ENCODE data around the gene MATN3. TPM values are rescaled to one million over a fixed set of nuclear protein-coding genes. Genes with fewer than 3 reads are reported as not detected.
A peak's percentile ranks its signal among the peaks of the same experiment; 100 is the strongest.

Gene MATN3
- total RNA-seq, 1 donor from 2014 or later, result 1.3 TPM

DNA sequence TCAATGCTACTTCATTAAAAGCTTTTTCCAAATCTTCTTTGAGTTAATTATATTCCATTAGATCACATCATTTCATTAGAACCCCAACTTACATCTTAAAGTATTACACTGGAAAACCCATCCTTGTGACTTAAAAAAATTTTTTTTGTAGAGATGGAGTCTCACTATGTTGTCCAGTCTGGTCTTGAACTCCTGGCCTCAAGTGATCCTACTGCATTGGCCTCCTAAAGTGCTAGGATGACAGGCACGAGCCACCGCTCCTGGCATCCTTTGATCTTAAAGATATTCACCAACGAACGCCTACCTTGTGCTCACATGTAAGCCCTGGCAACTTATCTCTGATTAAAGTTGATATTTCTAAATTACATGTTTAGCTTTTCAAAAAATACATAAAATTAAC, 32.3 kb upstream of the MATN3 start:
- Mint-ChIP-seq H3K4me3 (no peak overlapping the region), H3K27me3 (ENCODE audit: low read depth) (no peaks in the 10 kb centered on the region), H3K36me3 (ENCODE audit: low read depth) (peaks cover 3% of the 10 kb centered on the region), H3K27ac (ENCODE audit: unreplicated experiment) (no peak overlapping the region), H3K9me3 (no peaks in the 10 kb centered on the region), H3K4me1 (peaks cover 45% of the 10 kb centered on the region)
- no peak for DNase-seq (ENCODE audit: low read depth, low spot score)
- TF ChIP-seq, protein P1, sequence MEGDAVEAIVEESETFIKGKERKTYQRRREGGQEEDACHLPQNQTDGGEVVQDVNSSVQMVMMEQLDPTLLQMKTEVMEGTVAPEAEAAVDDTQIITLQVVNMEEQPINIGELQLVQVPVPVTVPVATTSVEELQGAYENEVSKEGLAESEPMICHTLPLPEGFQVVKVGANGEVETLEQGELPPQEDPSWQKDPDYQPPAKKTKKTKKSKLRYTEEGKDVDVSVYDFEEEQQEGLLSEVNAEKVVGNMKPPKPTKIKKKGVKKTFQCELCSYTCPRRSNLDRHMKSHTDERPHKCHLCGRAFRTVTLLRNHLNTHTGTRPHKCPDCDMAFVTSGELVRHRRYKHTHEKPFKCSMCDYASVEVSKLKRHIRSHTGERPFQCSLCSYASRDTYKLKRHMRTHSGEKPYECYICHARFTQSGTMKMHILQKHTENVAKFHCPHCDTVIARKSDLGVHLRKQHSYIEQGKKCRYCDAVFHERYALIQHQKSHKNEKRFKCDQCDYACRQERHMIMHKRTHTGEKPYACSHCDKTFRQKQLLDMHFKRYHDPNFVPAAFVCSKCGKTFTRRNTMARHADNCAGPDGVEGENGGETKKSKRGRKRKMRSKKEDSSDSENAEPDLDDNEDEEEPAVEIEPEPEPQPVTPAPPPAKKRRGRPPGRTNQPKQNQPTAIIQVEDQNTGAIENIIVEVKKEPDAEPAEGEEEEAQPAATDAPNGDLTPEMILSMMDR (conservative IDR thresholded peaks at IDR 0.05), result no peak

DNA sequence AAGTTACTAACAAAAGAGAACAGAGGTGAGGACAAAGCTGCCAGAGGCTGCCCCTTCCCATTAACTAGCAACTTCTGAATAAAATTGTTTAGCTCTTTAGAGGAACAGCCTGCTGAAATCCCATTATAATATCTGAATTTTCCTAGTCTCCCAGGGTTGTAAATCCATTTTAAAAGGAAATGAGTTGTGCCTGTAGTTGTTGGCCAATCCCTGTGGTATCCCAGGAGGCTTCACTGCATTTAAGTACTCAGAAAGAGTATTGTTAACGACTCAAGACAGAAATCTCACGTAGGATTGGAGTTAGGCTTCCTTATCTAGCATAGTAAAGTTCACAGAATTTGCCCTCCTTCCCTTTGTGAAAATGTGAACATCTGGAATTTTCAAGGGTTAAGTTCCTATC, 30.1 kb upstream of the MATN3 start:
- peaks cover 25% of the 10 kb centered on the region for H3K4me1 Mint-ChIP-seq
- H3K36me3 Mint-ChIP-seq (ENCODE audit: low read depth), result peaks cover 9% of the 10 kb centered on the region
- DNase-seq (ENCODE audit: low read depth, low spot score), result no peak
- H3K9me3 Mint-ChIP-seq, result no peaks in the 10 kb centered on the region
- TF ChIP-seq, protein P1 (conservative IDR thresholded peaks at IDR 0.05), result no peak
- H3K27ac Mint-ChIP-seq (ENCODE audit: unreplicated experiment), result no peak overlapping the region
- H3K27me3 Mint-ChIP-seq (ENCODE audit: low read depth), result no peaks in the 10 kb centered on the region
- no peak overlapping the region for H3K4me3 Mint-ChIP-seq

- Mint-ChIP-seq H3K4me1 (peaks cover 28% of the 10 kb centered on the region), H3K27ac (ENCODE audit: unreplicated experiment) (no peak overlapping the region), H3K27me3 (ENCODE audit: low read depth) (no peaks in the 10 kb centered on the region), H3K4me3 (no peak overlapping the region), H3K36me3 (ENCODE audit: low read depth) (peaks cover 22% of the 10 kb centered on the region), H3K9me3 (no peaks in the 10 kb centered on the region)
- DNase-seq (ENCODE audit: low read depth, low spot score), result no peak
- TF ChIP-seq, protein P1 (conservative IDR thresholded peaks at IDR 0.05), result no peak
Measured at GRCh38 chr2:20040489-20041172, 28.2 kb upstream of the MATN3 start.

- Mint-ChIP-seq H3K27ac (ENCODE audit: unreplicated experiment) (peak overlapping the region; percentile 64), H3K4me3 (no peak overlapping the region), H3K9me3 (no peaks in the 10 kb centered on the region), H3K27me3 (ENCODE audit: low read depth) (no peaks in the 10 kb centered on the region), H3K4me1 (peaks cover 23% of the 10 kb centered on the region), H3K36me3 (ENCODE audit: low read depth) (peaks cover 28% of the 10 kb centered on the region)
- TF ChIP-seq, protein P1 (conservative IDR thresholded peaks at IDR 0.05), result no peak
- DNase-seq (ENCODE audit: low read depth, low spot score), result no peak
Measured at GRCh38 chr2:20037660-20038059, 25.2 kb upstream of the MATN3 start.

GRCh38 chr2:20035955-20036666, 23.6 kb upstream of the MATN3 start:
- no peak overlapping the region for H3K4me3 Mint-ChIP-seq

More at GRCh38 chr2:20035955-20036666, 23.6 kb upstream of the MATN3 start:
- Mint-ChIP-seq H3K27me3 (ENCODE audit: low read depth) (no peaks in the 10 kb centered on the region), H3K4me1 (peaks cover 15% of the 10 kb centered on the region), H3K27ac (ENCODE audit: unreplicated experiment) (no peak overlapping the region), H3K9me3 (no peaks in the 10 kb centered on the region), H3K36me3 (ENCODE audit: low read depth) (peaks cover 38% of the 10 kb centered on the region)
- TF ChIP-seq, protein P1 (conservative IDR thresholded peaks at IDR 0.05), result no peak
- no peak for DNase-seq (ENCODE audit: low read depth, low spot score)

All from neural crest cell (in vitro differentiated cells).